SK-N-MC (cell line): ENCODE results near the gene KCTD11.

ENCODE experiments used
- EZH2 ChIP-seq: fragments of 200-600 bp; sonication (generic); IDR thresholded peaks from one replicate; pipeline ENCODE4 v1.6.1; 2017; ENCODE audit warnings: antibody characterized with exemption
- POLR2AphosphoS5 ChIP-seq: IDR thresholded peaks from 2 replicates; pipeline ENCODE4 v1.6.1; 2012; ENCODE audit warnings: mild to moderate bottlenecking, low read depth, low read length, borderline replicate concordance

GRCh38 chr17:7370853-7371252 is 18.9 kb downstream of the KCTD11 start:
- TF ChIP-seq EZH2, result no peak
- no peak for TF ChIP-seq POLR2AphosphoS5
